Measurements from ENCODE around the gene CHCHD3.

GRCh38 chr7:132825222-132825621, 256.7 kb downstream of the CHCHD3 start:
- no peak for TF ChIP-seq YY1 (IDR thresholded peaks at IDR 0.05; ENCODE audit: insufficient read depth, insufficient read length)
- TF ChIP-seq ZNF274 (IDR thresholded peaks at IDR 0.05; ENCODE audit: low read depth, low read length) = no peak
- no peak for TF ChIP-seq SUZ12 (IDR thresholded peaks at IDR 0.05; ENCODE audit: extremely low read depth, insufficient read depth, insufficient read length)

Data from NT2/D1 (cell line).